DMS153 treated with DMSO at 0.1 percent for 48 hours (cell line): ENCODE data around the gene DUSP21.
"Not testable (repeated sequence)": the region's sequence is repeated elsewhere in the genome, so short reads cannot be mapped to it uniquely, and the experiment has no call there.

Source experiments
- DNase-seq: peaks from one replicate; lab custom pipeline; 2025; ENCODE audit not compliant: unreplicated experiment; lab: John Stamatoyannopoulos, UW

Gene DUSP21

GRCh38 chrX:44843753-44844152 is at the start of gene DUSP21:
Gene DUSP21, plus strand, starts transcription at chrX:44844021. Its CDS starts 112 bp downstream, at chrX:44844133.
- DNase-seq, result no peak

- no peak for DNase-seq
Observed at GRCh38 chrX:44795945-44796450, 47.8 kb upstream of the DUSP21 start.

- no peak for DNase-seq
Observed at GRCh38 chrX:44802613-44803012, 41.2 kb upstream of the DUSP21 start.

GRCh38 chrX:44815681-44816080 is 28.1 kb upstream of the DUSP21 start:
- no peak for DNase-seq

- no peak for DNase-seq
Observed at GRCh38 chrX:44816367-44816766, 27.5 kb upstream of the DUSP21 start.

- no peak for DNase-seq
Observed at GRCh38 chrX:44817029-44817428, 26.8 kb upstream of the DUSP21 start.

GRCh38 chrX:44822601-44823000 is 21.2 kb upstream of the DUSP21 start:
- DNase-seq, result no peak

- not testable (repeated sequence) for DNase-seq
Observed at GRCh38 chrX:44823193-44823592, 20.6 kb upstream of the DUSP21 start.

- DNase-seq, result no peak
Observed at GRCh38 chrX:44828008-44828605, 15.7 kb upstream of the DUSP21 start.

- no peak for DNase-seq
Observed at GRCh38 chrX:44829832-44830231, 14.0 kb upstream of the DUSP21 start.

- no peak for DNase-seq
Observed at GRCh38 chrX:44842550-44843317, 1.1 kb upstream of the DUSP21 start.

- DNase-seq, result no peak
Observed at GRCh38 chrX:44843318-44843702, 511 bp upstream of the DUSP21 start.

- no peak for DNase-seq
Observed at GRCh38 chrX:44844204-44844603, 383 bp downstream of the DUSP21 start.

- DNase-seq, result not testable (repeated sequence)
Observed at GRCh38 chrX:44850891-44851290, 7.1 kb downstream of the DUSP21 start.

- no peak for DNase-seq
Observed at GRCh38 chrX:44871114-44871645, 27.4 kb downstream of the DUSP21 start.

GRCh38 chrX:44871931-44872820 is 28.4 kb downstream of the DUSP21 start:
- DNase-seq, result no peak

GRCh38 chrX:44872821-44873414 is 29.1 kb downstream of the DUSP21 start, which contains the start of gene KDM6A:
Gene KDM6A, plus strand, starts transcription at chrX:44873188. Its CDS starts 364 bp downstream, at chrX:44873552.
- DNase-seq, result peak; percentile 76

- no peak for DNase-seq
Observed at GRCh38 chrX:44873415-44874276, 29.8 kb downstream of the DUSP21 start.

GRCh38 chrX:44874420-44875184 is 30.8 kb downstream of the DUSP21 start:
- DNase-seq, result no peak
